ENCODE data around the gene HOOK1.

DNA sequence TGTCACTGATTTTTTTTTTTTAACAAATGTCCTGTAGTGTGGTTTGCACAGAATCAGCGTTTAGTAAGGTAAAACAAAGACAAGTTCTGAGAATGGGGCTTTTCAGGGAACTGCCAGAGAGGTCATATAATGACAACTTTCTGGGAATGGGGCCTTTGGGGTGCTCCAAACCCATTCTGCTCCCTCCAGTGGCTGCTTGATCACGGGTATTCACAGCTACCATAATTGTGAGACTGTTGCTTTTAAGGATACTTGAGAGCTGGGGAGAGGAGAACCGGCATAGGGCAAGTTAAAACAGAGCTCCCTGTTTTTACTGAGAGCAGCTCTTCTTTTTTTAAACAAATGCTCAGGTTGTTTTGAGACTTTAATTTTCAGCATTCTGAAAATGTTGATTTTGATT lies 63.6 kb downstream of the HOOK1 start:
- TF ChIP-seq CTCF (conservative IDR thresholded peaks at IDR 0.05; ENCODE audit: low read depth, low read length) (peak; percentile 27), EZH2 (IDR thresholded peaks at IDR 0.05; ENCODE audit: borderline replicate concordance, low read depth, low read length, poor library complexity, severe bottlenecking) (no peak)

All from A673 (cell line).